ENCODE measurements around the gene CETP. TPM values are rescaled to one million over a fixed set of nuclear protein-coding genes. Genes with fewer than 3 reads are reported as not detected.

Gene CETP
- total and polyA plus RNA-seq, 4 donors, result 3.3 to 24.0 (median 6.3) TPM

GRCh38 chr16:57008440-57008839 lies 46.7 kb downstream of the CETP start:
- H3K27ac ChIP-seq (ENCODE audit: low read depth in 1 of 2, low read length in 2 of 2), result no peak overlapping the region
- H3K9me3 ChIP-seq (ENCODE audit: control insufficient read depth in 4 of 4, low read length in 3 of 4), result no peaks in the 10 kb centered on the region
- 98% methylated on average over 1 of the region's 1 CpG for WGBS
- H3K27me3 ChIP-seq (ENCODE audit: control insufficient read depth in 4 of 4, insufficient read depth in 4 of 4, low read length in 3 of 4), result no peaks in the 10 kb centered on the region
- no peak overlapping the region for H3K9ac ChIP-seq (ENCODE audit: low read depth in 1 of 2, low read length in 2 of 2)
- H3K36me3 ChIP-seq (ENCODE audit: control insufficient read depth in 4 of 4, insufficient read depth in 3 of 4, low read depth in 1 of 4, low read length in 3 of 4), result peaks cover 0 to 4% (median 0%) of the 10 kb centered on the region in 4 donors
- no peak for DNase-seq (ENCODE audit: low spot score)
- H3K4me3 ChIP-seq (ENCODE audit: low read depth in 1 of 3, low read length in 3 of 3), result no peak overlapping the region
- no peaks in the 10 kb centered on the region for H3K4me1 ChIP-seq (ENCODE audit: control insufficient read depth in 4 of 4, insufficient read depth in 4 of 4, low read length in 3 of 4)
- TF ChIP-seq NR2F2 (IDR thresholded peaks at IDR 0.05) (no peak), MAX (IDR thresholded peaks at IDR 0.05) (no peak), CTCF (IDR thresholded peaks at IDR 0.05; ENCODE audit: low read depth, low read length, missing input control) (no peak), FOXA2 (IDR thresholded peaks at IDR 0.05) (no peak), FOXA1 (IDR thresholded peaks at IDR 0.05) (no peak), ATF3 (IDR thresholded peaks at IDR 0.05) (no peak), HNF4A (conservative IDR thresholded peaks at IDR 0.05) (no peak), REST (IDR thresholded peaks at IDR 0.05) (no peak), HNF4G (IDR thresholded peaks at IDR 0.05) (no peak), GABPA (IDR thresholded peaks at IDR 0.05 in 1 of 2, conservative IDR thresholded peaks at IDR 0.05 in 1 of 2) (no peak), YY1 (IDR thresholded peaks at IDR 0.05) (no peak)

GRCh38 chr16:57009643-57010170 lies 48.0 kb downstream of the CETP start:
- 96% methylated on average over 2 of the region's 2 CpGs for WGBS
- Histone ChIP-seq H3K9ac (ENCODE audit: low read depth in 1 of 2, low read length in 2 of 2) (no peak overlapping the region), H3K9me3 (ENCODE audit: control insufficient read depth in 4 of 4, low read length in 3 of 4) (no peaks in the 10 kb centered on the region), H3K36me3 (ENCODE audit: control insufficient read depth in 4 of 4, insufficient read depth in 3 of 4, low read depth in 1 of 4, low read length in 3 of 4) (peaks cover 0 to 3% (median 0%) of the 10 kb centered on the region in 4 donors), H3K4me3 (ENCODE audit: low read depth in 1 of 3, low read length in 3 of 3) (no peak overlapping the region), H3K27ac (ENCODE audit: low read depth in 1 of 2, low read length in 2 of 2) (no peak overlapping the region), H3K4me1 (ENCODE audit: control insufficient read depth in 4 of 4, insufficient read depth in 4 of 4, low read length in 3 of 4) (no peaks in the 10 kb centered on the region), H3K27me3 (ENCODE audit: control insufficient read depth in 4 of 4, insufficient read depth in 4 of 4, low read length in 3 of 4) (no peaks in the 10 kb centered on the region)
- no peak for DNase-seq (ENCODE audit: low spot score)
- TF ChIP-seq CTCF (IDR thresholded peaks at IDR 0.05; ENCODE audit: low read depth, low read length, missing input control), result no peak
- no peak for TF ChIP-seq ZBTB33 (IDR thresholded peaks at IDR 0.05)
- TF ChIP-seq SP1 (IDR thresholded peaks at IDR 0.05), result no peak
- no peak for TF ChIP-seq ATF3 (IDR thresholded peaks at IDR 0.05)

Measured in liver (tissue), 9 donors.